Endothelial cell of umbilical vein (primary cell): ENCODE data around the gene THTPA. TPM values are rescaled to one million over a fixed set of nuclear protein-coding genes. Genes with fewer than 3 reads are reported as not detected.

Experiments
- BruUV-seq: library from RNA; stranded (reverse); fragments of 400-500 nt; replicated peaks from 2 replicates; lab custom pipeline; 2021; lab: Mats Ljungman, UMichigan
- CTCF ChIA-PET: fragments of 300-600, 350-600 bp; sonication (Branson Sonifier 250); formaldehyde crosslinking; loops from one replicate; lab custom pipeline; 2021; ENCODE audit warnings: antibody characterized with exemption, inconsistent platforms; lab: Charles Lee
- POLR2A ChIA-PET: fragments of 300-600, 350-600 bp; sonication (Branson Sonifier 250); formaldehyde crosslinking; loops from one replicate; lab custom pipeline; 2021; ENCODE audit warnings: antibody characterized with exemption, inconsistent platforms; lab: Charles Lee
- DNase-seq: peaks from one replicate; pipeline ENCODE4 v3.0.0-alpha.2; 2011; ENCODE audit warnings: low read depth, low spot score
- FAIRE-seq: peaks from 2 replicates; lab custom pipeline; 2011; peaks lifted over from hg19 to GRCh38; lab: Jason Lieb, UNC
- H2AFZ ChIP-seq: 2 replicates; pipeline ENCODE4 v1.6.0; 2012; ENCODE audit warnings: low read depth, low read length, control low read depth, inconsistent platforms
- H3K27ac ChIP-seq: 2 replicates; pipeline ENCODE4 v1.5.1; 2011; ENCODE audit warnings: low read depth, mild to moderate bottlenecking, control low read depth, low read length, moderate library complexity; ENCODE audit not compliant: insufficient read depth
- H3K27me3 ChIP-seq, 2 experiments: 2 replicates each; pipeline versions ENCODE4 v1.6.0 to v1.6.1; 2011; ENCODE audit warnings: low read length in 2 of 2, mixed read lengths in 1 of 2; ENCODE audit not compliant: control insufficient read depth in 2 of 2, insufficient read depth in 2 of 2
- H3K36me3 ChIP-seq, 2 experiments: 2 replicates in 1 of 2; 3 replicates in 1 of 2; pipeline ENCODE4 v1.5.1; 2011; ENCODE audit warnings: low read length in 2 of 2, mild to moderate bottlenecking in 1 of 2, moderate library complexity in 1 of 2; ENCODE audit not compliant: control insufficient read depth in 2 of 2, insufficient read depth in 2 of 2; ENCODE audit errors: extremely low read depth in 1 of 2
- H3K4me1 ChIP-seq: 3 replicates; pipeline ENCODE4 v1.5.1; 2011; ENCODE audit warnings: mild to moderate bottlenecking, low read length; ENCODE audit not compliant: control insufficient read depth, insufficient read depth; ENCODE audit errors: extremely low read depth
- H3K4me2 ChIP-seq: 2 replicates; pipeline ENCODE4 v1.6.1; 2011; ENCODE audit warnings: low read length, control low read depth, mixed read lengths; ENCODE audit not compliant: insufficient read depth
- H3K4me3 ChIP-seq, 3 experiments: fragments of 200-600 bp in 1 of 3; sonication (generic), shearing (Covaris generic) in 1 of 3; replicated peaks in 1 of 3; 2 replicates each; pipeline ENCODE4 v1.5.1; 2011 to 2016; ENCODE audit warnings: control low read depth in 3 of 3, low read length in 3 of 3, mild to moderate bottlenecking in 2 of 3, inconsistent platforms in 1 of 3, low read depth in 1 of 3, moderate library complexity in 1 of 3; ENCODE audit not compliant: insufficient read depth in 1 of 3
- H3K79me2 ChIP-seq: 2 replicates; pipeline ENCODE4 v1.6.0; 2012; ENCODE audit warnings: low read length, inconsistent platforms; ENCODE audit not compliant: control insufficient read depth, insufficient read depth
- H3K9ac ChIP-seq: replicated peaks from 2 replicates; pipeline ENCODE3; 2011; ENCODE audit warnings: low read length, control low read depth; ENCODE audit not compliant: insufficient read depth; ENCODE audit errors: extremely low read depth
- H3K9me1 ChIP-seq: replicated peaks from 3 replicates; pipeline ENCODE4 v1.6.0; 2011; ENCODE audit warnings: mild to moderate bottlenecking, low read length; ENCODE audit not compliant: control insufficient read depth, insufficient read depth; ENCODE audit errors: extremely low read depth
- H3K9me3 ChIP-seq: replicated peaks from 2 replicates; pipeline ENCODE4 v1.5.1; 2012; ENCODE audit warnings: low read length, inconsistent platforms; ENCODE audit not compliant: control insufficient read depth, insufficient read depth
- H4K20me1 ChIP-seq: replicated peaks from 2 replicates; pipeline ENCODE3; 2011; ENCODE audit warnings: mild to moderate bottlenecking, low read length; ENCODE audit not compliant: control insufficient read depth, insufficient read depth; ENCODE audit errors: extremely low read depth
- EZH2 ChIP-seq: IDR thresholded peaks from 2 replicates; pipeline ENCODE4 v1.6.1; 2012; ENCODE audit warnings: borderline replicate concordance, low read depth, mild to moderate bottlenecking, moderate library complexity, low read length, inconsistent platforms; ENCODE audit not compliant: severe bottlenecking
- FOS ChIP-seq: IDR thresholded peaks from 2 replicates; pipeline ENCODE4 v1.6.1; 2011; ENCODE audit warnings: mild to moderate bottlenecking, low read length, moderate library complexity, borderline replicate concordance; ENCODE audit not compliant: insufficient read depth
- GATA2 ChIP-seq: IDR thresholded peaks from 2 replicates; pipeline ENCODE4 v1.7.0; 2011; ENCODE audit warnings: low read depth, mild to moderate bottlenecking, moderate library complexity, mixed read lengths, low read length; ENCODE audit not compliant: insufficient read length, insufficient read depth
- JUN ChIP-seq: IDR thresholded peaks from 2 replicates; pipeline ENCODE4 v1.6.1; 2011; ENCODE audit warnings: borderline replicate concordance, low read depth; ENCODE audit not compliant: insufficient read length, insufficient read depth
- MAX ChIP-seq: IDR thresholded peaks from 2 replicates; pipeline ENCODE4 v1.6.1; 2011; ENCODE audit not compliant: insufficient read depth, insufficient read length
- MYC ChIP-seq: IDR thresholded peaks from one replicate; pipeline ENCODE4 v1.6.1; 2011; ENCODE audit warnings: mild to moderate bottlenecking, low read depth, low read length
- POLR2A ChIP-seq: IDR thresholded peaks from 2 replicates; pipeline ENCODE4 v1.6.1; 2012; ENCODE audit warnings: low read depth, mild to moderate bottlenecking, control low read depth, low read length
- POLR2AphosphoS5 ChIP-seq: IDR thresholded peaks from 2 replicates; pipeline ENCODE4 v1.6.1; 2012; ENCODE audit warnings: low read depth, mild to moderate bottlenecking, control low read depth, low read length, moderate library complexity; ENCODE audit not compliant: insufficient read depth
- dilution Hi-C: fragments of 300-500 bp; cut with MboI; formaldehyde crosslinking; loops from one replicate; pipeline ENCODE4 v1.15.0; 2019; ENCODE audit warnings: low sequenced_read_pairs; ENCODE audit not compliant: extremely low pct_ligation_motif_present
- intact Hi-C: fragments of 100-400 bp; cut with micrococcal nuclease; formaldehyde crosslinking; loops from one replicate; pipeline ENCODE4 v1.10.0; 2022
- polyA plus RNA-seq, 4 experiments: library from polyadenylated mRNA; depleted of rRNA in 3 of 4; stranded (reverse) in 3 of 4; unstranded in 1 of 4; fragments of >200 nt; gene quantifications; 2 replicates each; pipeline versions ENCODE4 v1.2.1 to v1.2.3, GENCODE V29; 2011 to 2012; ENCODE audit warnings: missing spikeins in 1 of 4
- total RNA-seq: library from RNA; stranded (reverse); gene quantifications from 2 replicates; pipeline ENCODE4 v1.2.3, GENCODE V29; 2021
- TF ChIP-seq, protein P1 (sequence below), 2 donors: IDR thresholded peaks; 1 replicate in 1 of 2; 2 replicates in 1 of 2; pipeline ENCODE4 v1.5.1; 2011; ENCODE audit warnings: low read length in 2 of 2, mild to moderate bottlenecking in 2 of 2, moderate library complexity in 2 of 2, control low read depth in 1 of 2, inconsistent platforms in 1 of 2, low read depth in 1 of 2; ENCODE audit not compliant: insufficient read depth in 1 of 2; ENCODE audit errors: extremely low read depth in 1 of 2

THTPA gene
- total and polyA plus RNA-seq, 2 donors (not counting 3 experiments of a cell fraction or from before 2014, with no cell fraction given) = 10.8 to 12.5 TPM

GRCh38 chr14:23537351-23538049 lies 18.6 kb upstream of the THTPA start:
- no peaks in the 10 kb centered on the region for H4K20me1 ChIP-seq
- no peak for FAIRE-seq
- no peaks in the 10 kb centered on the region for H3K27me3 ChIP-seq
- intact Hi-C loops = no loop called here
- BruUV-seq = no TSS peak
- H3K4me2 ChIP-seq = no peak overlapping the region
- no peaks in the 10 kb centered on the region for H3K36me3 ChIP-seq
- no peak overlapping the region for H3K9ac ChIP-seq
- no peak overlapping the region for H2AFZ ChIP-seq
- H3K4me1 ChIP-seq = no peaks in the 10 kb centered on the region
- DNase-seq = no peak
- no peaks in the 10 kb centered on the region for H3K9me1 ChIP-seq
- H3K27ac ChIP-seq = no peak overlapping the region
- no peaks in the 10 kb centered on the region for H3K79me2 ChIP-seq
- TF ChIP-seq MYC (no peak), JUN (no peak), FOS (no peak), POLR2A (no peak), GATA2 (no peak), EZH2 (no peak), MAX (no peak), POLR2AphosphoS5 (no peak)
- TF ChIP-seq, protein P1, sequence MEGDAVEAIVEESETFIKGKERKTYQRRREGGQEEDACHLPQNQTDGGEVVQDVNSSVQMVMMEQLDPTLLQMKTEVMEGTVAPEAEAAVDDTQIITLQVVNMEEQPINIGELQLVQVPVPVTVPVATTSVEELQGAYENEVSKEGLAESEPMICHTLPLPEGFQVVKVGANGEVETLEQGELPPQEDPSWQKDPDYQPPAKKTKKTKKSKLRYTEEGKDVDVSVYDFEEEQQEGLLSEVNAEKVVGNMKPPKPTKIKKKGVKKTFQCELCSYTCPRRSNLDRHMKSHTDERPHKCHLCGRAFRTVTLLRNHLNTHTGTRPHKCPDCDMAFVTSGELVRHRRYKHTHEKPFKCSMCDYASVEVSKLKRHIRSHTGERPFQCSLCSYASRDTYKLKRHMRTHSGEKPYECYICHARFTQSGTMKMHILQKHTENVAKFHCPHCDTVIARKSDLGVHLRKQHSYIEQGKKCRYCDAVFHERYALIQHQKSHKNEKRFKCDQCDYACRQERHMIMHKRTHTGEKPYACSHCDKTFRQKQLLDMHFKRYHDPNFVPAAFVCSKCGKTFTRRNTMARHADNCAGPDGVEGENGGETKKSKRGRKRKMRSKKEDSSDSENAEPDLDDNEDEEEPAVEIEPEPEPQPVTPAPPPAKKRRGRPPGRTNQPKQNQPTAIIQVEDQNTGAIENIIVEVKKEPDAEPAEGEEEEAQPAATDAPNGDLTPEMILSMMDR (IDR thresholded peaks at IDR 0.05; ENCODE audit: extremely low read depth in 1 of 2, insufficient read depth in 1 of 2, low read depth in 1 of 2, low read length in 2 of 2) = no peak
- dilution Hi-C loops = no loop called here
- ChIA-PET CTCF (interaction anchor here (1.0 to 2.5 kb wide), 9 partner anchors 8 to 60 kb away, joined by 3 to 39 read pairs (median 7); no protein-coding TSS in a partner anchor), POLR2A (no interaction called here)
- H3K4me3 ChIP-seq = no peak overlapping the region
- no peaks in the 10 kb centered on the region for H3K9me3 ChIP-seq
